ENCODE results near the gene MAGEB17.

- no peak for TF ChIP-seq CTCF (conservative IDR thresholded peaks at IDR 0.05 in 1 of 2, IDR thresholded peaks at IDR 0.05 in 1 of 2; ENCODE audit: low read depth in 1 of 2, low read length in 2 of 2)
- no peak for TF ChIP-seq EZH2 (IDR thresholded peaks at IDR 0.05; ENCODE audit: low read length, missing control alignments)
Observed at GRCh38 chrX:16177260-16177659, 10.0 kb downstream of the MAGEB17 start.
